Mesangial cell (primary cell): ENCODE data around the gene FGFBP2. TPM values are rescaled to one million over a fixed set of nuclear protein-coding genes. Genes with fewer than 3 reads are reported as not detected.

Experiments
- total RNA-seq: library from RNA; depleted of rRNA; stranded (reverse); fragments of >200 nt; gene quantifications from 2 replicates; pipeline ENCODE4 v1.2.3, GENCODE V29; 2015

Gene FGFBP2
- not detected in 2 replicates for total RNA-seq

GRCh38 chr4:15963001-15963451 is at the start of gene FGFBP2:
TSS of gene FGFBP2 (minus strand) at chr4:15963175. CDS start at chr4:15963129, 46 bp downstream.

GRCh38 chr4:15938640-15939039 is 24.3 kb downstream of the FGFBP2 start, which contains the start of gene FGFBP1:
TSS of gene FGFBP1 (minus strand) at chr4:15938740. CDS start at chr4:15936632, 2,108 bp downstream.

Other genes starting within 250 kb of the FGFBP2 start
- gene CD38, start 184.8 kb downstream of the FGFBP2 start, total RNA-seq, result under 0.01 and 0.38 TPM in 2 replicates
- 0.16 and 0.38 TPM in 2 replicates for gene FGFBP1, start 24.4 kb downstream of the FGFBP2 start, total RNA-seq
- gene PROM1, start 120.8 kb upstream of the FGFBP2 start, total RNA-seq, result 13.9 and 14.6 TPM in 2 replicates